Endothelial cell of umbilical vein (primary cell): Measurements from ENCODE around the gene SLC26A8.

Source experiments
- CTCF ChIP-seq, 2 donors: IDR thresholded peaks; 1 replicate in 1 of 2; 2 replicates in 1 of 2; pipeline ENCODE4 v1.5.1; 2011; ENCODE audit warnings: low read length in 2 of 2, mild to moderate bottlenecking in 2 of 2, moderate library complexity in 2 of 2, control low read depth in 1 of 2, inconsistent platforms in 1 of 2, low read depth in 1 of 2; ENCODE audit not compliant: insufficient read depth in 1 of 2; ENCODE audit errors: extremely low read depth in 1 of 2
- EZH2 ChIP-seq: IDR thresholded peaks from 2 replicates; pipeline ENCODE4 v1.6.1; 2012; ENCODE audit warnings: borderline replicate concordance, low read depth, mild to moderate bottlenecking, moderate library complexity, low read length, inconsistent platforms; ENCODE audit not compliant: severe bottlenecking
- JUN ChIP-seq: IDR thresholded peaks from 2 replicates; pipeline ENCODE4 v1.6.1; 2011; ENCODE audit warnings: borderline replicate concordance, low read depth; ENCODE audit not compliant: insufficient read length, insufficient read depth
- MAX ChIP-seq: IDR thresholded peaks from 2 replicates; pipeline ENCODE4 v1.6.1; 2011; ENCODE audit not compliant: insufficient read depth, insufficient read length
- MYC ChIP-seq: IDR thresholded peaks from one replicate; pipeline ENCODE4 v1.6.1; 2011; ENCODE audit warnings: mild to moderate bottlenecking, low read depth, low read length
- POLR2A ChIP-seq: IDR thresholded peaks from 2 replicates; pipeline ENCODE4 v1.6.1; 2012; ENCODE audit warnings: low read depth, mild to moderate bottlenecking, control low read depth, low read length
- POLR2AphosphoS5 ChIP-seq: IDR thresholded peaks from 2 replicates; pipeline ENCODE4 v1.6.1; 2012; ENCODE audit warnings: low read depth, mild to moderate bottlenecking, control low read depth, low read length, moderate library complexity; ENCODE audit not compliant: insufficient read depth

DNA sequence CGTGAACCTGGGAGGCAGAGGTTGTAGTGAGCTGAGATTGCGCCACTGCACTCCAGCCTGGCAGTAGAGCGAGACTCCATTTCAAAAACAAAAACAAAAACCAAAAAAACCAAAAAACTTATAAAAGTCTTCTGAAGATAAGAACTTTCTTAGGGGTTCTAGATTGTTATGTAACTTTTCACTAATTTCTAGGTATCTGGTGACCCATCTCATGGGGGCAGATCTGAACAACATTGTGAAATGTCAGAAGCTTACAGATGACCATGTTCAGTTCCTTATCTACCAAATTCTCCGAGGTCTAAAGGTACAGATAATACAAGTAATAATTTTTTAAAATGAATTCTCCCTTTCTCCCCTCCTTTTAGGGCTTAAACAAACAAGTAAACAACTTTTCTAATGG, 48.2 kb upstream of the SLC26A8 start:
- no peak for TF ChIP-seq POLR2A
- TF ChIP-seq CTCF (IDR thresholded peaks at IDR 0.05; ENCODE audit: extremely low read depth in 1 of 2, insufficient read depth in 1 of 2, low read depth in 1 of 2, low read length in 2 of 2) = no peak
- TF ChIP-seq EZH2 = no peak
- TF ChIP-seq MAX = no peak
- no peak for TF ChIP-seq MYC
- TF ChIP-seq POLR2AphosphoS5 = no peak
- TF ChIP-seq JUN = no peak
